Kidney (tissue), 14 donors: ENCODE results near the gene FCRL2. TPM values are rescaled to one million over a fixed set of nuclear protein-coding genes. Genes with fewer than 3 reads are reported as not detected.

Experiments used
- DNase-seq, 5 donors: peaks; one replicate each; pipeline ENCODE4 v3.0.0-alpha.2; 2013 to 2020
- FAIRE-seq: peaks from 2 replicates; lab custom pipeline; 2012; peaks lifted over from hg19 to GRCh38; lab: Jason Lieb, UNC
- H3K27ac ChIP-seq, 2 donors: one replicate each; pipeline ENCODE4 v1.7.0; 2013; ENCODE audit warnings: low read depth in 2 of 2, low read length in 2 of 2, inconsistent platforms in 1 of 2
- H3K27me3 ChIP-seq: one replicate; pipeline ENCODE4 v1.7.1; 2013; ENCODE audit warnings: low read length, inconsistent platforms; ENCODE audit not compliant: control insufficient read depth, insufficient read depth
- H3K36me3 ChIP-seq, 3 donors: one replicate each; pipeline versions ENCODE4 v1.7.0 to v1.7.1; 2013; ENCODE audit warnings: low read length in 3 of 3, control low read depth in 1 of 3, inconsistent platforms in 1 of 3; ENCODE audit not compliant: insufficient read depth in 3 of 3, control insufficient read depth in 2 of 3
- H3K4me1 ChIP-seq, 3 donors: one replicate each; pipeline versions ENCODE4 v1.7.0 to v1.7.1; 2013; ENCODE audit warnings: low read length in 3 of 3, inconsistent platforms in 1 of 3, low read depth in 1 of 3; ENCODE audit not compliant: control insufficient read depth in 2 of 3, insufficient read depth in 2 of 3
- H3K4me3 ChIP-seq, 3 donors: one replicate each; pipeline versions ENCODE4 v1.7.0 to v1.8.1; 2013; ENCODE audit warnings: low read length in 3 of 3, control low read depth in 1 of 3, inconsistent platforms in 1 of 3
- H3K9ac ChIP-seq, 3 donors: one replicate each; pipeline versions ENCODE4 v1.7.0 to v1.7.1; 2013; ENCODE audit warnings: low read length in 3 of 3, control low read depth in 1 of 3, inconsistent platforms in 1 of 3
- H3K9me3 ChIP-seq, 3 donors: one replicate each; pipeline versions ENCODE4 v1.7.0 to v1.7.1; 2013; ENCODE audit warnings: low read length in 3 of 3, control low read depth in 1 of 3, inconsistent platforms in 1 of 3; ENCODE audit not compliant: control insufficient read depth in 2 of 3, insufficient read depth in 1 of 3
- intact Hi-C: fragments of 100-400 bp; cut with DNase I; formaldehyde crosslinking; loops from one replicate; pipeline ENCODE4 v1.11.1; 2022
- polyA plus RNA-seq: library from polyadenylated mRNA; stranded (reverse); fragments of 350-450 nt; fragmentation: Illumina TruSeq; extraction: RNeasy Lipid Tissue Mini Kit (QIAGEN cat#74804); gene quantifications from one replicate; pipeline ENCODE4 v1.2.3, GENCODE V29; 2014; ENCODE audit warnings: low read depth, low replicate concordance; ENCODE audit not compliant: insufficient read depth
- total RNA-seq: library from RNA; stranded (reverse); fragmentation: NEBNext Ultra II Directional; extraction: Animal tissue kit (Norgen Biotek cat#: 25700); gene quantifications from one replicate; pipeline ENCODE4 v1.2.1, GENCODE V29; 2021
- TF ChIP-seq, protein P1 (sequence below): IDR thresholded peaks from 3 replicates; pipeline ENCODE4 v1.5.1; 2012; ENCODE audit warnings: mild to moderate bottlenecking, moderate library complexity, borderline replicate concordance; ENCODE audit not compliant: insufficient read depth; ENCODE audit errors: extremely low read depth
- donor health status: control.
- donor health status: control.
- donor health status: control.
- donor health status: control.
- donor health status: control.
- donor health status: DM: yes; HTN: yes; CAD: no.
- donor health status: Normal renal cell carcinoma (clear cell type).

Gene FCRL2
- total and polyA plus RNA-seq, 2 donors from 2014 or later, result 2.5 TPM; not detected in 1

DNA sequence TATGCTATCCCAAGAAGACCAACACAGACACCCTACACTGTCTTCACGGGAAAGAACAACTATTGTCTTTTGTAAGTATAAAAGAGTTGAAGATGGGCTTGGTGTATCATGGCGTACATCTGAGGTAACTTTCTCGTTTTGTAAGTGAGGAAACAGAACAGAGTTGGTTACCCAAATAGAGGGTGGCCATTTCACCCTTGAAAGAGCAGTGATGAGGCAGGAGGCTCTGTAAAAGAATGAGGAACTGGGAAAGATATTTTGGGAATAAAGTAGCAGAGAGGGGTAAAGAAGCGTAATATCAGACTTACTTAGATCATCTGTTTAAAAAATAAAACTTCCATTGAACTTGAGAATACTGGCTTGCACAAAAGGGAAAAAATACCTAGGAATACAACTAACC, 18.9 kb downstream of the FCRL2 start:
- Histone ChIP-seq H3K9me3 (no peaks in the 10 kb centered on the region), H3K36me3 (no peaks in the 10 kb centered on the region), H3K27me3 (no peaks in the 10 kb centered on the region), H3K27ac (no peak overlapping the region), H3K9ac (no peak overlapping the region), H3K4me3 (no peak overlapping the region), H3K4me1 (no peaks in the 10 kb centered on the region)
- intact Hi-C loops, result no loop called here
- no peak for FAIRE-seq
- TF ChIP-seq, protein P1, sequence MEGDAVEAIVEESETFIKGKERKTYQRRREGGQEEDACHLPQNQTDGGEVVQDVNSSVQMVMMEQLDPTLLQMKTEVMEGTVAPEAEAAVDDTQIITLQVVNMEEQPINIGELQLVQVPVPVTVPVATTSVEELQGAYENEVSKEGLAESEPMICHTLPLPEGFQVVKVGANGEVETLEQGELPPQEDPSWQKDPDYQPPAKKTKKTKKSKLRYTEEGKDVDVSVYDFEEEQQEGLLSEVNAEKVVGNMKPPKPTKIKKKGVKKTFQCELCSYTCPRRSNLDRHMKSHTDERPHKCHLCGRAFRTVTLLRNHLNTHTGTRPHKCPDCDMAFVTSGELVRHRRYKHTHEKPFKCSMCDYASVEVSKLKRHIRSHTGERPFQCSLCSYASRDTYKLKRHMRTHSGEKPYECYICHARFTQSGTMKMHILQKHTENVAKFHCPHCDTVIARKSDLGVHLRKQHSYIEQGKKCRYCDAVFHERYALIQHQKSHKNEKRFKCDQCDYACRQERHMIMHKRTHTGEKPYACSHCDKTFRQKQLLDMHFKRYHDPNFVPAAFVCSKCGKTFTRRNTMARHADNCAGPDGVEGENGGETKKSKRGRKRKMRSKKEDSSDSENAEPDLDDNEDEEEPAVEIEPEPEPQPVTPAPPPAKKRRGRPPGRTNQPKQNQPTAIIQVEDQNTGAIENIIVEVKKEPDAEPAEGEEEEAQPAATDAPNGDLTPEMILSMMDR, result no peak
- DNase-seq, result no peak

DNA sequence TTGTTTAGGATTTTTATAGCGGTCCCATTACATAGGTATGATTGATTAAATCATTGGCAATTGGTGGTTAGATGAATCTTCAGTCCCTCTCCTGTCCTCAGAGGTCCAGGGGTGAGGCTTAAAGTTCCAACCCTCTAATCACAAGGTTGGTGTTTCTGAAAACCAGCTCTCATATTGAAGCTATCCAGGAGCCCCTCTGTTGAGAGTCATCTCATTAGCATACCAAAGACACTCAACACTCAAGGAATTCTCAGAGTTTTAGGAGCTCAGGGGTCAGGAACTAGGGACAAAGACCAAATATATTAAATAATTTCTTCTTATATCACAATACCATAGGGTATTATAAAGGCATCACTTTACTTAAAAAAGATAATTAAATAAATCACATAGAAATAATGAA, 23.3 kb downstream of the FCRL2 start:
- no peaks in the 10 kb centered on the region for H3K4me1 ChIP-seq
- H3K9me3 ChIP-seq, result no peaks in the 10 kb centered on the region
- intact Hi-C loops, result no loop called here
- H3K27me3 ChIP-seq, result no peaks in the 10 kb centered on the region
- no peak overlapping the region for H3K9ac ChIP-seq
- H3K4me3 ChIP-seq, result no peak overlapping the region
- H3K36me3 ChIP-seq, result no peaks in the 10 kb centered on the region
- FAIRE-seq (no peak), DNase-seq (no peak)
- TF ChIP-seq, protein P1, result no peak
- H3K27ac ChIP-seq, result no peak overlapping the region

DNA sequence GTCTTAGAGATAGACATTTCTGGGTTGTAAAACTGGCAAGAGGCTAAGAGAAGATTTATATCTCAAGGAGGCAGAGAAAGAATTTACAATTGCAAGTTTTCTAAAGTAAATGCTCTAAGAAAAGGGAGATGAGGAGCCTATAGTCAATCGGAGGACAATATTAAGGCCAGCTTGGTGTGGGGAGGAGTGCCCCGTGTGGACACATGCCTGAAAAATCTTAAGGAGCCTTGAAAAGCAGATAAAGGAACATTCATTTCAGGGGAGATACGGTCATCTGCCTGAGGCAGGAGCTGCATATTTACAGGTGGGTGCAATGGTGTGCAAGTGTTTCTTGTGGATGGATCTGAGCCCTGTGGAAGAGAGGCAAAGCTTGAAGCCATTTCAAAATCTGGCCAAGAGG, 25.6 kb downstream of the FCRL2 start:
- H3K9ac ChIP-seq, result no peak overlapping the region
- FAIRE-seq (no peak), DNase-seq (no peak)
- no peak overlapping the region for H3K4me3 ChIP-seq
- no peaks in the 10 kb centered on the region for H3K36me3 ChIP-seq
- no peaks in the 10 kb centered on the region for H3K4me1 ChIP-seq
- no peaks in the 10 kb centered on the region for H3K27me3 ChIP-seq
- no peaks in the 10 kb centered on the region for H3K9me3 ChIP-seq
- intact Hi-C loops, result no loop called here
- TF ChIP-seq, protein P1, result no peak
- H3K27ac ChIP-seq, result no peak overlapping the region

DNA sequence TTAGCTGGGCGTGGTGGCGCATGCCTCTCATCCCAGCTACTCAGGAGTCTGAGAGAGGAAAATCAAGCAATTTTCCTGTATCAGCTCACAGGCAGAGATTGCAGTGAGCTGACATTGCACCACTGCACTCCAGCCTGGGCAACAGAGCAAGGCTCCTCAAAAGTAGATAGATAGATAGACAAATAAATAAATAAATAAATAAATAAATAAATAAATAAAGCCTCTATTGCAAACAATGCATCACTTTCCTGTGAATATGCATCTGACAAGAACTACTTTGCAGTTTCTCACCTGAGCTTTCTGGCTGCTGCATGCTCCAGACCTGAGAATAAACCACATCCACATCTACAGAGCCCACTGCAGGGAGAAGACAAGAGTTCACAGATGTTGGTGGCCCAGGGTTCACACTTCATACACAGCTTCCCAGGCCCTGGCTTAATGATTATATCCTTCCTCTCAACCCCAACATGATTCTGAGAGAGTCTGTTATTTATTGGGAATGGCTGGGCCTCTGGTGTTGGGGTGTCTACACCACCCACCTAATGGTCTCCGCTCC, 28.6 kb downstream of the FCRL2 start:
- Histone ChIP-seq H3K36me3 (no peaks in the 10 kb centered on the region), H3K4me1 (no peaks in the 10 kb centered on the region), H3K9ac (no peak overlapping the region), H3K27ac (no peak overlapping the region), H3K27me3 (no peaks in the 10 kb centered on the region), H3K9me3 (no peaks in the 10 kb centered on the region), H3K4me3 (no peak overlapping the region)
- no peak for DNase-seq
- FAIRE-seq, result no peak
- TF ChIP-seq, protein P1, result no peak
- intact Hi-C loops, result no loop called here
